Measurements from ENCODE around the gene SCYL2. TPM values are rescaled to one million over a fixed set of nuclear protein-coding genes. Genes with fewer than 3 reads are reported as not detected.
"Not testable (repeated sequence)": the region's sequence is repeated elsewhere in the genome, so short reads cannot be mapped to it uniquely, and the experiment has no call there.

The SCYL2 gene
- polyA plus RNA-seq, 3 donors = 16.5 to 25.5 (median 20.4) TPM

DNA sequence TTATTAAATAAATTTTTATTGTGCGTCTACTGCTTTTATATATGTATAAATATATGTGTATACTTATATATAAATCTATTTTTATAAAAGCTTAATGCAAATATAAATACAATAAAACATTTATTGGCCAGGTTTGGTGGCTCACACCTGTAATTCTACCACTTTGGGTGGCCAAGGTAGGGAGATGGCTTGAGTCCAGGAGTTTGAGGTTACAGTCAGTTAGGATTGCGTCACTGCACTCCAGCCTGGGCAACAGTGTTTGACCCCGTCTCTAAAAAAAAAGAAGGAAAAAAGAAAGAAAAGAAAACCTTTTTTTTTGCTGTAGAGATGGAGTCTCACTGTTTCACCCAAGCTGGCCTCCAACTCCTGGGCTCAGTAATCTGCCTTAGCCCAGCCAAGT lies 45.5 kb upstream of the SCYL2 start:
- peaks cover 49 to 72% of the 10 kb centered on the region in 2 donors for H3K36me3 Mint-ChIP-seq
- Histone ChIP-seq H4K20me1 (ENCODE audit: insufficient read depth, low read length) (no peaks in the 10 kb centered on the region), H3K9me3 (replicated peaks in 1 of 2; ENCODE audit: control insufficient read depth in 1 of 2, insufficient read depth in 1 of 2, low read length in 2 of 2) (no peaks in the 10 kb centered on the region), H3K4me3 (replicated peaks in 1 of 3; ENCODE audit: low read depth in 2 of 3, low read length in 3 of 3) (no peak overlapping the region), H3K27ac (ENCODE audit: low read depth in 1 of 2, low read length in 2 of 2) (no peak overlapping the region), H3K36me3 (replicated peaks in 1 of 2; ENCODE audit: control insufficient read depth in 1 of 2, insufficient read depth in 2 of 2, low read length in 2 of 2) (peaks cover 59 to 89% of the 10 kb centered on the region in 2 donors), H3K4me2 (replicated peaks; ENCODE audit: extremely low read depth, low read length, poor library complexity, severe bottlenecking) (no peak overlapping the region), H2AFZ (ENCODE audit: insufficient read depth, low read depth, low read length, poor library complexity, severe bottlenecking) (no peak overlapping the region), H3K79me2 (ENCODE audit: insufficient read depth, low read length) (no peaks in the 10 kb centered on the region), H3K4me1 (ENCODE audit: control insufficient read depth in 1 of 2, insufficient read depth in 2 of 2, low read length in 2 of 2) (no peaks in the 10 kb centered on the region), H3K27me3 (ENCODE audit: control insufficient read depth in 2 of 2, insufficient read depth in 2 of 2, low read length in 2 of 2) (no peaks in the 10 kb centered on the region), H3K9ac (ENCODE audit: insufficient read depth, low read length, poor library complexity, severe bottlenecking) (no peak overlapping the region)
- no peak for DNase-seq
- H3K4me1 Mint-ChIP-seq = no peaks in the 10 kb centered on the region
- intact Hi-C loops (cut with micrococcal nuclease) = no loop called here
- no CpG with 5 or more reads among the region's 3 CpGs for WGBS (ENCODE audit: insufficient coverage)
- H3K4me3 Mint-ChIP-seq = no peak overlapping the region
- H3K9me3 Mint-ChIP-seq = no peaks in the 10 kb centered on the region
- TF ChIP-seq, protein P1, sequence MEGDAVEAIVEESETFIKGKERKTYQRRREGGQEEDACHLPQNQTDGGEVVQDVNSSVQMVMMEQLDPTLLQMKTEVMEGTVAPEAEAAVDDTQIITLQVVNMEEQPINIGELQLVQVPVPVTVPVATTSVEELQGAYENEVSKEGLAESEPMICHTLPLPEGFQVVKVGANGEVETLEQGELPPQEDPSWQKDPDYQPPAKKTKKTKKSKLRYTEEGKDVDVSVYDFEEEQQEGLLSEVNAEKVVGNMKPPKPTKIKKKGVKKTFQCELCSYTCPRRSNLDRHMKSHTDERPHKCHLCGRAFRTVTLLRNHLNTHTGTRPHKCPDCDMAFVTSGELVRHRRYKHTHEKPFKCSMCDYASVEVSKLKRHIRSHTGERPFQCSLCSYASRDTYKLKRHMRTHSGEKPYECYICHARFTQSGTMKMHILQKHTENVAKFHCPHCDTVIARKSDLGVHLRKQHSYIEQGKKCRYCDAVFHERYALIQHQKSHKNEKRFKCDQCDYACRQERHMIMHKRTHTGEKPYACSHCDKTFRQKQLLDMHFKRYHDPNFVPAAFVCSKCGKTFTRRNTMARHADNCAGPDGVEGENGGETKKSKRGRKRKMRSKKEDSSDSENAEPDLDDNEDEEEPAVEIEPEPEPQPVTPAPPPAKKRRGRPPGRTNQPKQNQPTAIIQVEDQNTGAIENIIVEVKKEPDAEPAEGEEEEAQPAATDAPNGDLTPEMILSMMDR (IDR thresholded peaks at IDR 0.05) = no peak
- no peak overlapping the region for H3K27ac Mint-ChIP-seq
- H3K27me3 Mint-ChIP-seq (ENCODE audit: low read depth in 3 of 3) = peaks cover 0 to 2% (median 1%) of the 10 kb centered on the region in 3 donors

DNA sequence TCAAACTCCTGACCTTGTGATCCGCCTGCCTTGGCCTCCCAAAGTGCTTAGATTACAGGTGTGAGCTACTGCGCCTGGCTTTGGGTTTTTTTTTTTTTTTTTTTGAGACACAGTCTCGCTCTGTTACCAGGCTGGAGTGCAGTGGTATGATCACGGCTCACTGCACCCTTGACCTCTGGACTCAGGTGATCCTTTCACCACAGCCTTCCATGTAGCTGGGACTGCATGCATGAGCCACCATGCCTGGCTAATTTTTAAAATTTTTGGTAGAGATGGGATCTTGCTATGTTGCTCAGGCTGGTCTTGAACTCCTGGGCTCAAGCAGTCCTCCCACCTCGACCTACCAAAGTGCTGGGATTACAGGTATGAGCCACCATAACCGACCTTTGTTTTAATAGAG lies 44.8 kb upstream of the SCYL2 start:
- 94% methylated on average over 2 of the region's 6 CpGs for WGBS (ENCODE audit: insufficient coverage)

More for the DNA sequence above, 44.8 kb upstream of the SCYL2 start:
- DNase-seq; H3K9me3 Mint-ChIP-seq; H2AFZ ChIP-seq (ENCODE audit: insufficient read depth, low read depth, low read length, poor library complexity, severe bottlenecking); H3K4me3 ChIP-seq (replicated peaks in 1 of 3; ENCODE audit: low read depth in 2 of 3, low read length in 3 of 3); H3K4me1 ChIP-seq (ENCODE audit: control insufficient read depth in 1 of 2, insufficient read depth in 2 of 2, low read length in 2 of 2); intact Hi-C loops (cut with micrococcal nuclease); H4K20me1 ChIP-seq (ENCODE audit: insufficient read depth, low read length); H3K4me3 Mint-ChIP-seq; H3K27ac Mint-ChIP-seq; H3K9ac ChIP-seq (ENCODE audit: insufficient read depth, low read length, poor library complexity, severe bottlenecking); H3K4me1 Mint-ChIP-seq; H3K27me3 Mint-ChIP-seq (ENCODE audit: low read depth in 3 of 3); H3K27me3 ChIP-seq (ENCODE audit: control insufficient read depth in 2 of 2, insufficient read depth in 2 of 2, low read length in 2 of 2); H3K4me2 ChIP-seq (replicated peaks; ENCODE audit: extremely low read depth, low read length, poor library complexity, severe bottlenecking); H3K79me2 ChIP-seq (ENCODE audit: insufficient read depth, low read length); H3K27ac ChIP-seq (ENCODE audit: low read depth in 1 of 2, low read length in 2 of 2); H3K9me3 ChIP-seq (replicated peaks in 1 of 2; ENCODE audit: control insufficient read depth in 1 of 2, insufficient read depth in 1 of 2, low read length in 2 of 2): not testable (repeated sequence)
- H3K36me3 ChIP-seq (replicated peaks in 1 of 2; ENCODE audit: control insufficient read depth in 1 of 2, insufficient read depth in 2 of 2, low read length in 2 of 2) = peaks cover 59 to 84% of the 10 kb centered on the region in 2 donors
- peaks cover 49 to 67% of the 10 kb centered on the region in 2 donors for H3K36me3 Mint-ChIP-seq
